C4-2B (cell line): ENCODE measurements around the gene GGA1.

ENCODE experiments used
- ZFX ChIP-seq: fragments of 450-650 bp; IDR thresholded peaks from 2 replicates; pipeline ENCODE4 v1.6.1; 2017
- TF ChIP-seq, protein P1 (sequence below): fragments of 450-650 bp; conservative IDR thresholded peaks from 2 replicates; pipeline ENCODE4 v1.5.1; 2017; ENCODE audit warnings: mild to moderate bottlenecking

DNA sequence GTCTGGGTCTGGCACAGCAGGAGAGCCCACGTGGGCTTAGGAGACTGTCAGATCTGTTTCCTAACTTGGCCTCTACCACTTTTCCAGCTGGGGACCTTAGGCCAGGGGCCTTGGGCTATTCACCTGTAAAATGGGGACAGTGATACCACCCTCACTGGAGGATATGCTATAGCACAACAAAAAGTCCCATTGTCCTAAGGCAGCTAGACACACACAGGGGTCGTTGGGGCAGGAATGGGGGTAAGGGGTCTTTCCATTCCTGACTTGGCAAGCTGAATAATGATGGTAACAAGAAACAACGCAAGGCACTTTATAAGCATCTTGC, 28.3 kb downstream of the GGA1 start:
- TF ChIP-seq, protein P1, sequence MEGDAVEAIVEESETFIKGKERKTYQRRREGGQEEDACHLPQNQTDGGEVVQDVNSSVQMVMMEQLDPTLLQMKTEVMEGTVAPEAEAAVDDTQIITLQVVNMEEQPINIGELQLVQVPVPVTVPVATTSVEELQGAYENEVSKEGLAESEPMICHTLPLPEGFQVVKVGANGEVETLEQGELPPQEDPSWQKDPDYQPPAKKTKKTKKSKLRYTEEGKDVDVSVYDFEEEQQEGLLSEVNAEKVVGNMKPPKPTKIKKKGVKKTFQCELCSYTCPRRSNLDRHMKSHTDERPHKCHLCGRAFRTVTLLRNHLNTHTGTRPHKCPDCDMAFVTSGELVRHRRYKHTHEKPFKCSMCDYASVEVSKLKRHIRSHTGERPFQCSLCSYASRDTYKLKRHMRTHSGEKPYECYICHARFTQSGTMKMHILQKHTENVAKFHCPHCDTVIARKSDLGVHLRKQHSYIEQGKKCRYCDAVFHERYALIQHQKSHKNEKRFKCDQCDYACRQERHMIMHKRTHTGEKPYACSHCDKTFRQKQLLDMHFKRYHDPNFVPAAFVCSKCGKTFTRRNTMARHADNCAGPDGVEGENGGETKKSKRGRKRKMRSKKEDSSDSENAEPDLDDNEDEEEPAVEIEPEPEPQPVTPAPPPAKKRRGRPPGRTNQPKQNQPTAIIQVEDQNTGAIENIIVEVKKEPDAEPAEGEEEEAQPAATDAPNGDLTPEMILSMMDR: no peak
- TF ChIP-seq ZFX: no peak
